Measurements from ENCODE around the gene LRRFIP1.

DNA sequence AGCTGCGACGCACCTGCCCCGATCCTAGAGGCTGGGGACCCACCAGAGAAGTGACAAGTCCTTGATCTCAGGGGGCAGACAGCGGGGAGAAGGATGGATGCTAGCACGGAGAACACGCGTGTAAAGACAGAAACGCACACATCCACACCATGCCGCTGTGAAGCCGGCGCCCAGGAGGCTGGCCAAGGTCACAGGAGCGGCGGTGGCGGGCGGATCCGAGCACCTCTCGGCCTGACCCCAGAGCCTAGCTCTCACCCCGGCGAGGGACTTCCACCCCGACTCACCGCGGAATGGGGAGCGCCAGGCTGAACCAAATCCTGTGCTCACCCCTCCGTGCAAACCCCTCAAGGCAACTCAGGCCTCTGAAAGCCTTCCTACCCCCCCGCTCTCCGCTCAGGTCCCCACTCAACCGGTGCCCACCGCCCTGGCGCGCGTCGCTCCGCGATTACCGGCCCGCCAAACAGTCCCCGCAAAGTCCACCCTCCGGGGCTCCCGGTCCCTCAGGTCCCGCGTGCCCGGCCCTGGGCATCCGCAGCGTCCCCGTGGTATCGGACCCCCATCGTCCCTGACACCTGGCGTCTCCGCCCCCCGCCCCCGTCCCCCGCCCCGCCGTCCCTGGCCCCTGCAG, 460 bp upstream of the LRRFIP1 start:
- TF ChIP-seq SP1 (IDR thresholded peaks at IDR 0.05; ENCODE audit: low read depth, low read length): no peak
- TF ChIP-seq, protein P1, sequence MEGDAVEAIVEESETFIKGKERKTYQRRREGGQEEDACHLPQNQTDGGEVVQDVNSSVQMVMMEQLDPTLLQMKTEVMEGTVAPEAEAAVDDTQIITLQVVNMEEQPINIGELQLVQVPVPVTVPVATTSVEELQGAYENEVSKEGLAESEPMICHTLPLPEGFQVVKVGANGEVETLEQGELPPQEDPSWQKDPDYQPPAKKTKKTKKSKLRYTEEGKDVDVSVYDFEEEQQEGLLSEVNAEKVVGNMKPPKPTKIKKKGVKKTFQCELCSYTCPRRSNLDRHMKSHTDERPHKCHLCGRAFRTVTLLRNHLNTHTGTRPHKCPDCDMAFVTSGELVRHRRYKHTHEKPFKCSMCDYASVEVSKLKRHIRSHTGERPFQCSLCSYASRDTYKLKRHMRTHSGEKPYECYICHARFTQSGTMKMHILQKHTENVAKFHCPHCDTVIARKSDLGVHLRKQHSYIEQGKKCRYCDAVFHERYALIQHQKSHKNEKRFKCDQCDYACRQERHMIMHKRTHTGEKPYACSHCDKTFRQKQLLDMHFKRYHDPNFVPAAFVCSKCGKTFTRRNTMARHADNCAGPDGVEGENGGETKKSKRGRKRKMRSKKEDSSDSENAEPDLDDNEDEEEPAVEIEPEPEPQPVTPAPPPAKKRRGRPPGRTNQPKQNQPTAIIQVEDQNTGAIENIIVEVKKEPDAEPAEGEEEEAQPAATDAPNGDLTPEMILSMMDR (IDR thresholded peaks at IDR 0.05 in 2 of 3, conservative IDR thresholded peaks at IDR 0.05 in 1 of 3; ENCODE audit: control insufficient read depth in 2 of 3, extremely low read depth in 1 of 3, insufficient read depth in 1 of 3, low read depth in 3 of 3, low read length in 3 of 3): no peak
- no peak for TF ChIP-seq RAD21 (IDR thresholded peaks at IDR 0.05; ENCODE audit: insufficient read depth, low read depth, low read length)

Measured in GM12878 (cell line).